GM19099 (cell line): ENCODE data around the gene INO80C.

Experiments
- POLR2A ChIP-seq: IDR thresholded peaks from 3 replicates; pipeline ENCODE4 v1.6.1; 2011; ENCODE audit warnings: low read depth; ENCODE audit not compliant: insufficient read length; ENCODE audit errors: extremely low read depth

INO80C gene

DNA sequence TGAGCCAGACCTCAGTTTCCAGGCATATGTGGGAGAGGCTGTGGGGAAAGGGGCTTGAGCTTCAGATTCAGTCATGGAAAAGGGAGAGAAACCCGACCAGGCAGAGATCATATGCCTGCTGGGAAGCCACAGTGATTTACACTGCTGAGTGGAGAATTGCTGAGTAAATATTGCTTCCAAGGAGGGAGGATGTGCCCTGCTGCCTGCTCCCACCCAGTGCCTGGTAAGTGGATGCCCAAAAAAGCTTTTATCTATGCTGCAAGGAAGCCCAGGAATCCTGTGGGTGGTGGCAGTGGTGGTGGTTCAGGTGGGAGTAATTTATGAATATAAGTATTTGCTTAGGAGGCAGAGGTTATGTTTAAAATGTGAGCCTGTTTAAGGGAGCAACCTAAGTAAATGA lies 39.5 kb downstream of the INO80C start:
- no peak for TF ChIP-seq POLR2A

DNA sequence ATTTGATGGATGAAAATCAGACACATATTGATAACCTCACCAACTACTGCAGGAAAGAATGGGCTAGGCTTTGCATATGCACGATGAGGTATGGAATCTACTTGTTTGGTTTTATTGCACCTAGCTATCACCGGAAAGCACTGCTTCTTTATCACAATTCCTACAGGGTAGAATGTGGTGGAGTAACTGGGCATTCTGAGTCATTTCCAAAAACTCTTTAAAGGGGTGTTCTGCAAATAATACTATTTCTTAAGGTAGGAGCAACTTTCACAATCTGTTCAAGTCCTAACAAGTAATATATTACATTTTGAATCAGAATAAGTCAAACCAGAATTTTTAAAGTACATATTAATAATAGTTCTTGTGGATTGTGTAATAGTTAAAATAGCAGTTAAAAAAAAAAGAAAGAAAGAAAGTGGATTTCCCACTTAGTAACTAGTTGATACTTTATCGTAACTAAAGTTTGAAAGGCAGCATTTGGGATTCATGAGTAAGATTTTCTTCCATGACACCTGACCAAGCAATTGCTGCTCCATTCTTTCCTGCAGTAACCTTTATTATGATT lies 40.5 kb downstream of the INO80C start:
- TF ChIP-seq POLR2A, result no peak

DNA sequence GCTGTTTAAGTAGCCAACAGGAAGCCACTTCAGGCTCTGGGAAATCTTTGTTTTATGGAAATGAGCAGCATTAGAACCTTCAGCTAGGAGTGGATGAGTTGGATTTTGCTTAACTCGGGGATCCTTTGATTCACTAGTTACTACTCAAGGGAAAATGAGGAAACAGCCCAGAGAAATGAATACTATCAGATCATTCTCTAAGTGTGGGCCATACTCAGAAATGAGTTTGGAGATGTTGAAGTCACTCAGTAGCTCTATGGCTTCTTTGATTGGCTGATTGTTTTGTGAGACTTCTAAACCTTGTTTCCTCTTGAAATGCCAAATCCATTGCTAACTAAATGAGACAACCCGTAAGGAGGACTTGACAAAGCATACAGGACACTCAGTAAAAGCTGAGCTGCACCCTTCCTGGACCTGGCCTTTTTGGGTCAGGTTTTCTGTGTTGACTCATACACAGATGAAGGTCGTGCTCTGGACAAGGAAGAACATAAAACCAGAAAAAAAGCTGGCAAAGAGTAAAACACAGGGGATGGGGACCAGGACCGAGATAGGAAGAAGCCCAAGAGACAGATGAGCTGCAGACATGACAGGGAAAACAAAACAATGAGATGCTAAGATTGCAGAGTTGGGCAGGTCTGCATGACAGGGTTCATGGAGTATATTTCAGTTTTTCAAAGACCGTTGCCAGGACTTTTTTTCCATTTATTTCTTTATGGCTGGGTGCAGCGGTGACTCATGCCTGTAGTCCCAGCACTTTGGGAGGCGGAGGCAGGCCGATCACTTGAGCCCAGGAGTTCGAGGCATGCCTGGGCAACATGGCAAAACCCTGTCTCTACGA lies 41.6 kb downstream of the INO80C start:
- TF ChIP-seq POLR2A, result no peak

DNA sequence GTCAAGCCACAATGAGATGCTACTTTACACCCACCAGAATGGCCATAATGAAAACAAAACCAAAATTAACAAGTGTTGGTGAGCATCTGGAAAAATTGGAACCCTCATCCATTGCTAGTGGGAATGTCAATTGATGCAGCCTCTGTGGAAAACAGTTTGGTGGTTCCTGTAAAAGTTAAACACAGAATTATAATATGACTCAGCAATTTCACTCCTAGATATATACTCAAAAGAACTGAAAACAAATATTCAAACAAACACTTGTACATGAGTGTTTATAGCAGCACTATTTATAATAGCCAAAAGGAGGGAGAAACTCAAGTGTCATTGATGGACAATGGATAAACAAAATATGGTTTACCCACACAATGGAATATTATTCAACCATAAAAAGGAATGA lies 43.0 kb downstream of the INO80C start:
- no peak for TF ChIP-seq POLR2A

DNA sequence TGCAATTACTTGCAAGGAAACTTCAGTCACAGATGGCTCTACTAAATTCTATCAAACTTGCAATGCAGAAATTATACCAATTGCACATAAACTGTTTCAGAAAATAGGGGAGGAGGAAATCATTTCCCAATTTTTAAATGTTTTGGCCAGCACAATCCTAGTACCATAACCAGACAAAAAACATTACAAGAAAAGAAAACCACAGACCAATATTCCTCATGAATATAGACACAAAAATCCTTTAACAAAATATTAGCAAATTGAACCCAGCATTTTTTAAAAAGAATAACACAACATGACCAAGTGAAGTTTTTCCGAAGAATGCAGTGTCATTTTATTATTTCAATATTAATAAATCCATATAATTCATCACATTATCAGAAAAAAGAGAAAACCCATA lies 45.8 kb downstream of the INO80C start:
- no peak for TF ChIP-seq POLR2A

DNA sequence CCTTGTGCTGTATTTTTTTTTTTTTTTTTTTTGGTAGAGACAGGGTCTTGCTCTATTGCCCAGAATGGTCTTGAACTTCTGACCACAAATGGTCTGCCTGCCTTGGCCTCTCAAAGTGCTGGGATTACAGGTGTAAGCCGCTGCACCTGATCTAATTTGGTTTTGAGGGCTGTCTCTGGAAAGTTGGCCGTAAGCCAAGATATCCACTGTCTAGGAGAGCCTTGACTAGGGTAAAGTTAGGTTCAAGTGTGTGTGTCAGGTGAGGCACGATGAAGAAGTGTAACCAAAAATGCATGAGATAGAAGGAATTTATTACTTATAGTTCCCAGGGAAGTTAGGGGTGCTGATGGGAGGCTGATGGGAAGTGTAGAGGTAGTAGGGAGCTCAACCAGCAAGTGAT lies 46.7 kb downstream of the INO80C start:
- TF ChIP-seq POLR2A, result no peak

DNA sequence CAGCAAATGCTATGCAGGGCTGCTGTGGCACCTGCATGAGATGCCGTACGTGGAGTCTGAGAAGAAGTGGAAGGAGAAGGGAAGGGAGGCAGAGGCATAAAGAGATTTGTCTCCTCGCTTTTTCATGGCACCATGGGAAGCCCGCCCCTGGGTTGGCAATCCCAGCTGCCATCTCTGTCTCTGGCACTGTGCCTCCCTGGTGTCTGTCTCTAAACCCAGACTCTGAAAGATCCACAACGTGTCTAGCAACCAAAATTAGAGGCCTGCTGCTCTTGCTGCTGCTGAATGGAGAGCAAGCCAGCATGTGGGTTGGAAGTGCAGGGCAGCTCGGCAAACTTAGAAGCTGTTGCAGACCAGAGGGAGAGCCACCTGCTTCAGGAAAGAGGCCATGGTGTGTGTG lies 53.1 kb downstream of the INO80C start:
- no peak for TF ChIP-seq POLR2A

DNA sequence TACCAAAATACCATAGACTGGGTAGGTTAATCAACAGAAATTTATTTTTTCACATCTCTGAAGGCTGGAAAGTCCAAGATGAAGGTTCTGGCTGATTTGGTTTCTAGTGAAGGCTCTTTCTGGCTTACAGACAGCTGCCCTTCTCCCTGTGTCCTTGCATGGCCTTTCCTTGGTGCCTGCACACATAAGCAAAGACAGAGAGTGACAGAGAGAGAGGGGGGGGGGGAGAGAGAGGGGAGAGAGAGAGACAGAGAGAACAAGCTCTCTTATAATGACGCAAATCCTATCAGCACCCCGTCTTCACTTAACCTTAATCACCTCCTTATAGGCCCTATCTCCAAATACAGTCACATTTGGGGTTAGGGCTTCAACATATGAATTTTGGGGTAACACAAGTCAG lies 53.9 kb downstream of the INO80C start:
- no peak for TF ChIP-seq POLR2A

DNA sequence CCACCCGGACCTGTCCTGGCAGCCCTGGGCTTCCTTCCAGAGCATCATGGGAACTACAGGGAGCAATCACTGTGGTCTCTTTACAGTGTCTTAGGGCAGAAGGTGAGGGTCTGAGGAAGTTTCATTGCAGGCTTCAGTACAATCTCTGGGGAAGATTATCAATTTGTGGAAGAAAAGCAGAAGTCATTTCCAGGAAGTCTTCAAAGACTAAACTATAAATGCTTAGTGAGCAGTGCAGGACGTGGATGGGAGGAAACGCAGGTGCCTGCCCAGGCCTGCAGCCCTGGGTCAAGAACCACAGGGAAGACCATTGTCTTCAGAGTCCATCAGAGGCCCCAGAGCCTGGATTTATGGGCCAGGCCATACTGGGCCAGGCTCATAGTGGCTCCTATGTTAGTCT lies 54.3 kb downstream of the INO80C start:
- no peak for TF ChIP-seq POLR2A

DNA sequence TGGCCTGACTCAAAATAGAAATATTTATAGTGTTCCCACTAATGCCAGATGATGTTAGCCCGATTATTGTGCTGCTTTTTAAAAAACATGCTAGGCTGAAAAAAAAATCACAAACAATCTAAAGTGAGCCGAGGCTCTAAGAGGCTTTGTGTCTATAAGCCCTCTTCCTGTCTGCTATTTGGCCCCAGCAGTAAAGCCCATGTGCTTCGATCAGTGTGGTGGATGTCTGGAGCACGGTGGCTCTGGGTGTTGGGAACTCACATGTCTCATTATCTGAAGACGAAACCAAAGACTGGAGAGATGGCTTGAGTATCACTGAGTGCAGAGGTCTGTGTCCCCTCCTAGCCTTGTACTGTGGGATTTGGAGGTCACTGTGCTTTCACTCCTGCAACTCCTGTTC lies 55.1 kb downstream of the INO80C start:
- no peak for TF ChIP-seq POLR2A

DNA sequence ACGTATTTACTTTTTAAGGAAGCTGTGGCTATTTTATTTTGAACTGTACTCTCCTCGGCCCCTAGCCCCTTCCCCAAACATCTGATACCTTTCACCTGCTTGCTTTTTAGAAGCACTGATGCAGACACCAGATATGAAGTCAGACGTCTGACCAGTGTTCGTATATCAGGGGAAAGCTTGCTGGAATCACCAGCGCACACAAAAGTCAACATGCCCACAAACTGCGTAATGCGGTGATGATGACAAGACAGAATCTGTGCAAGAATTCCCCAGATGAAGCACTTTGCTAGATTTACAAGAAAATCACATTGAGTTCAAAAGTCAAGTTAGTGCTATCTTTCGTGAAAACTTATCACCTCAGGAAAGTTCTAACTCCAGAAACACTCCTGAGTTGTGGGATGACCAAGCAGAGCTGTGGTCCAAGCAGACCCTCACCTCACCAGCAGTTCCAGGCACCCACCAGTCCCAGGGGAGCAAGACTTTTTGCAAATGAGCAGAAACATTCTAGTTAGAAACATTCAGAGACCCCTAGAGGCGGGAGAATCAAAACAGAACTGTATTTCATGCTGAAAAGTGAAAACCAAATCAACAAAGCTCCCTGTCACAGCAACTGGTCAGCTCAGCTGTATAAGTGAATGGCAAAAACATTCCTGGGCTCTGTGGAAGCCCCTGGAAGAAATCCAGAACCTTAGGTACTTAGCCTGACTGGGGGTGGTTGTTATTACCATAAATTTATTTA lies 55.7 kb downstream of the INO80C start:
- no peak for TF ChIP-seq POLR2A

DNA sequence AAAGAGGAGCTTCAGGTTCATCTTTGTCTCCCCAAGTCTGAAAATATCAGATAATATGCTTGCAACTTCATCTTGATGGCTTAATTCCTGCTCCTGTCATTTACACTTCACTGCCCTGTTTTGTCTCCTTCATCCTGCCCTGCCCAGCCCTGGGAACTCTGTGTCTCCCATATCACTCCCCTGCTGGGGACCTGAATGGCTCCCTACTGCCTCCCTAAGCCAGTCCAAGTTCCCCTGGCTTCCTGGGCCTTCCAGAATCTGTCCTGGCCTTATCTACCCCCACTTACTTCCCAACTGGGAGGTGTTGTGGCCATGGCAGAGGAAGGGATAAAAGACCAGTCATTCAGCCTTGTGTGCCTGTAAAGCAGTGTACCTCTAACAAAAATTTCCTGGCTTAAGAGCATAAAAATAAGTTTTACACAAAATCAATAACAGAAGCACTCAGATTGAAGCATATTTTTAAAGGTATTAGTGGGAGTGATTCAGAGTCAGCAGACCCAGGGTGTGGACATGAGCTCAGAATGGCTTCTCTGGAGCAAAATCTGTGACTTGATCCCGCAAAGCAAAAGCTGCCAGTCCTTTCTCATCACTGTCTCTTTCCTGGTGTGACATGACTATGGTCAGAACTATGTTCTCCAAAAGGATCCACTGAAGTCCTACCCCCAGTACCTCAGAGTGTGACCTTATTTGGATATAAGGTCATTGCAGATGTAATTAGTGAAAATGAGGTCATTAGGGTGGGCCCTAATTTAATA lies 59.1 kb downstream of the INO80C start:
- TF ChIP-seq POLR2A, result no peak

DNA sequence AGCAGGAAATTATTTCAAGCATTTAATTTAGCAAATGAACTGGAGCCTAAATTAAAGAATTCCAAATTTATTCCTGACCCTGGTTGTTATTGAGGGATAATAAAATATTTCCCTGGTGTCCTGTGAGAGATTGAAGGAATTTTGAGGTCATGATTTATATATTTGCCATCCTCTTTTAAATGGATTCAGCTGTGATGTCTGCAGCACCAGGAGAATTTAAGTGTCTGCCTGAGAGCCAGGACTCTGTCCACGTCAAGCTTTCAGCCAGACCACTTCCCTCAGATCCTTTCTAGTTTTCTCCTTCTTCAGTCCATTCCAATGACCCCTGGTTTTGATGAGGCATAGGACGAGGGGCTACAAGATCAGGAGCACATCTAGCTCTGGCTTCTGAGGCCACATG lies 59.9 kb downstream of the INO80C start:
- no peak for TF ChIP-seq POLR2A

DNA sequence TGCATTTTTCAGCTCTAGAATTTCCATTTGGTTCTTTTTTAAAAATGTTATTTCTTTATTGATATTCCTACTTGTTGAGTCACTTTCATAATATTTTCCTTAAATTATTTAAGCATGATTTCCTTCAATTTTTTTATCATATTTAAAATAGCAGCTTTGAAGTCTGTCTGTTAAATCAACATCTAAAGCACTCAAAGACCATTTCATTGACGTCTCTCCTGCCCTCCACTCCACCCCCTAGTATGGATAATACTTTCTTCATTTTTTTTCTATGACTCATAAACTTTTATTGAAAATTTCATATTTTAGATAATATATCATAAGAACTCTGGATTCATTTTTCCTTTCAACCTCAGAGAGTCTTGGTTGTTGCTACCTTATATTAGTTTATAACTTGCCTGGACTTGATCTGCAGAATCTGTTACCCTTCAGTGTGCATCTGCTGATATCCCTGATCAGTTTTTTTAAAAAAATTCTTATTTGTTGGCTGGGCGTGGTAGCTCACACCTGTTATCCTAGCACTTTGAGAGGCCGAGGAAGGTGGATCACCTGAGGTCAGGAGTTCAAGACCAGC lies 61.6 kb downstream of the INO80C start:
- TF ChIP-seq POLR2A, result no peak

DNA sequence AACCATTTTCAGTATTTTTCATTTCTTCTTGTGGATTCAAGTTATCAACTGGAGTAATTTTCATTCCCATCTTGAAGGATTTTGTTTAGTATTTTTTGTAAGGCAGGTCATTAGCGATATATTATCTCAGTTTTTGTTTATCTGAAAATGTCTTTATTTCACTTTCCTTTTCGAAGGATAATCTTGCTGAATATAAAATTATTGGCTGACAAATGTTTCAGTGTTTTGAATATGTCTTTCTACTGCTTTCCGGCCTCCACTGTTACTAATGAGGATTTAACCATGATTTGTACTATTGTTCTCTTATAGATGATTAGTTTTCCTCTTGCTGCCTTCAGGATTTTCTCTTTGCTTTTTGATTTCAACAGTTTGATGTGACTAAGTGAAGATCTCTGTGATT lies 62.4 kb downstream of the INO80C start:
- TF ChIP-seq POLR2A, result no peak

DNA sequence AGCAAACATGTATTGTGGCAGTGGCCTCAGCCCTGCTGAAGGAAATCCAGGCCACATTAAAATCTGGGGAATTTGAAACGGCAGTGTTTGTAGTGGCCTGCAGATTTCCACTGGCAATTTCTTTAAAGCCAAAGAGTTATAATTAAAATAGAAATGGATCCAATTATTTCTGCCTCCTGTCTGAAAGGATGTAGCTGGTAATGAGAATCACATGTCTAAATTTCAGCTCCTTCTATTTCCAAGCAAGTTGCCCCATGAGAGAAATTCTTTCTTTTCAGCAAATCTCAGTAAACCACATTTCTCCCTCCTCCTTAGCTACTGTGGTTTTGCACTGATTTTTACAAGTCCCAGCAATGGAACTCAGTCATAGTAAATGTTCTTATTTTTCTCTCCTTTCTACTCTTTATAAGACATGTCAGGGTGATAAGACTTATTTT lies 65.2 kb downstream of the INO80C start:
- no peak for TF ChIP-seq POLR2A

DNA sequence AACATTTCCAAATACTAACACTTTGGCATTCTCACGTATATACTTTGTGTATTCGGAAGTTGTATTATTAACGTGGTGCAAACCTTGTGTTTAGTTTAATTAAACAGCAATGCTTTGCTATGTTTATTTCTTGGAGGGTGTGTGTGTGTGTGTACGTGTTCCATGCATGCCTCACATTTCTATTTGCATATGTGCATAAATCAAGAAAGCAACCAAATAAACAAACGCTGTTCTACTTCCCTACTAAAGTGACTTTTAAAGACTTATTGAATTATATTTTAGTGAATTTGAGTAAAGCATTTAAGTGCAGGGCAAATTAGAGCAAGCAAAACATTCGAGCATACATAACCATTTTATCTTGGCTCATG lies 66.4 kb downstream of the INO80C start:
- TF ChIP-seq POLR2A, result no peak
